Lower leg skin (tissue), 3 donors: Measurements from ENCODE around the gene SEC14L1.

Experiments
- POLR2A ChIP-seq, 2 donors: fragments of 450-650 bp; IDR thresholded peaks; one replicate each; pipeline ENCODE4 v1.6.1; 2016 to 2017; ENCODE audit warnings: antibody characterized with exemption in 2 of 2, mild to moderate bottlenecking in 1 of 2, moderate library complexity in 1 of 2
- TF ChIP-seq, protein P1 (sequence below), 3 donors: fragments of 450-650 bp; IDR thresholded peaks; one replicate each; pipeline ENCODE4 v1.5.1; 2016; ENCODE audit warnings: antibody characterized with exemption in 3 of 3, mild to moderate bottlenecking in 3 of 3, moderate library complexity in 2 of 3

DNA sequence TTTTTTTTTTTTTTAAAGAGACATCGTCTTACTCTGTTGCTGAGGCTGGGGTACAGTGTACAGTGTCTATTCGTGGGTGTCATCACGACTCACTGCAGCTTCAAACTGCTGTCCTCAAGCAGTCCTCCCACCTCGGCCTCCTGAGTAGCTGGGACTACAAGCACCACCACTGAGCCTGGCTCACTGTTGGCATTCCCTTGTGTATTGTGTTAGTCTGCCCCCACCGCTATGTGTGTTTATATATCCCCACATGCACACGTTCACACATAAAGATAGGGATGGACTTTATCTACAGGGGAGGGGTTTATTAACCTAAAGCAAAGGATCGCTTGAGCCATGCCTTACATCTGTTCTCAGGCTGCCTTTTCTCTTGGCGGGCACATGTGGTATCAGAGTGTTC, 63.8 kb downstream of the SEC14L1 start:
- TF ChIP-seq, protein P1, sequence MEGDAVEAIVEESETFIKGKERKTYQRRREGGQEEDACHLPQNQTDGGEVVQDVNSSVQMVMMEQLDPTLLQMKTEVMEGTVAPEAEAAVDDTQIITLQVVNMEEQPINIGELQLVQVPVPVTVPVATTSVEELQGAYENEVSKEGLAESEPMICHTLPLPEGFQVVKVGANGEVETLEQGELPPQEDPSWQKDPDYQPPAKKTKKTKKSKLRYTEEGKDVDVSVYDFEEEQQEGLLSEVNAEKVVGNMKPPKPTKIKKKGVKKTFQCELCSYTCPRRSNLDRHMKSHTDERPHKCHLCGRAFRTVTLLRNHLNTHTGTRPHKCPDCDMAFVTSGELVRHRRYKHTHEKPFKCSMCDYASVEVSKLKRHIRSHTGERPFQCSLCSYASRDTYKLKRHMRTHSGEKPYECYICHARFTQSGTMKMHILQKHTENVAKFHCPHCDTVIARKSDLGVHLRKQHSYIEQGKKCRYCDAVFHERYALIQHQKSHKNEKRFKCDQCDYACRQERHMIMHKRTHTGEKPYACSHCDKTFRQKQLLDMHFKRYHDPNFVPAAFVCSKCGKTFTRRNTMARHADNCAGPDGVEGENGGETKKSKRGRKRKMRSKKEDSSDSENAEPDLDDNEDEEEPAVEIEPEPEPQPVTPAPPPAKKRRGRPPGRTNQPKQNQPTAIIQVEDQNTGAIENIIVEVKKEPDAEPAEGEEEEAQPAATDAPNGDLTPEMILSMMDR (IDR thresholded peaks at IDR 0.05): no peak
- TF ChIP-seq POLR2A (IDR thresholded peaks at IDR 0.05): no peak
